ENCODE results near the gene ARHGEF3.

Gene ARHGEF3

GRCh38 chr3:56801662-56802377 lies at the start of gene ARHGEF3:
Gene ARHGEF3, minus strand, starts transcription at chr3:56801949. Its CDS starts 151 bp downstream, at chr3:56801798.
- ATAC-seq (peak; percentile 88), DNase-seq (peak; percentile 91)

- DNase-seq (no peak), ATAC-seq (no peak)
These were observed 47.9 kb upstream of the ARHGEF3 start for GRCh38 chr3:56849698-56850097.

GRCh38 chr3:56845505-56845904 lies 43.8 kb upstream of the ARHGEF3 start:
- ATAC-seq: no peak

GRCh38 chr3:56844536-56844935 lies 42.8 kb upstream of the ARHGEF3 start:
- no peak for ATAC-seq

More at GRCh38 chr3:56845505-56845904, 43.8 kb upstream of the ARHGEF3 start:
- no peak for DNase-seq

GRCh38 chr3:56839784-56840715 lies 38.3 kb upstream of the ARHGEF3 start:
- no peak for ATAC-seq
- DNase-seq: no peak

More at GRCh38 chr3:56844536-56844935, 42.8 kb upstream of the ARHGEF3 start:
- DNase-seq: no peak

GRCh38 chr3:56838448-56838847 lies 36.7 kb upstream of the ARHGEF3 start:
- ATAC-seq (no peak), DNase-seq (no peak)

- ATAC-seq: no peak
- no peak for DNase-seq
These were observed 35.6 kb upstream of the ARHGEF3 start for GRCh38 chr3:56837196-56837955.

- DNase-seq (no peak), ATAC-seq (no peak)
These were observed 34.8 kb upstream of the ARHGEF3 start for GRCh38 chr3:56836276-56837163.

- no peak for ATAC-seq
- no peak for DNase-seq
These were observed 34.0 kb upstream of the ARHGEF3 start for GRCh38 chr3:56835650-56836227.

- no peak for DNase-seq
- ATAC-seq: no peak
These were observed 31.8 kb upstream of the ARHGEF3 start for GRCh38 chr3:56833536-56833935.

GRCh38 chr3:56833022-56833421 lies 31.3 kb upstream of the ARHGEF3 start:
- DNase-seq (no peak), ATAC-seq (no peak)

GRCh38 chr3:56831572-56831971 lies 29.8 kb upstream of the ARHGEF3 start:
- no peak for ATAC-seq

GRCh38 chr3:56830884-56831283 lies 29.1 kb upstream of the ARHGEF3 start:
- ATAC-seq (no peak), DNase-seq (no peak)

More at GRCh38 chr3:56831572-56831971, 29.8 kb upstream of the ARHGEF3 start:
- no peak for DNase-seq

- DNase-seq (no peak), ATAC-seq (no peak)
These were observed 27.8 kb upstream of the ARHGEF3 start for GRCh38 chr3:56829533-56829932.

- ATAC-seq (peak; percentile 67), DNase-seq (no peak)
These were observed 25.3 kb upstream of the ARHGEF3 start for GRCh38 chr3:56826831-56827722.

- no peak for ATAC-seq
- DNase-seq: no peak
These were observed 24.1 kb upstream of the ARHGEF3 start for GRCh38 chr3:56825567-56826438.

- ATAC-seq (peak; percentile 40), DNase-seq (no peak)
These were observed 22.4 kb upstream of the ARHGEF3 start for GRCh38 chr3:56823984-56824703.

GRCh38 chr3:56823421-56823926 lies 21.7 kb upstream of the ARHGEF3 start:
- ATAC-seq: no peak

More at GRCh38 chr3:56823421-56823926, 21.7 kb upstream of the ARHGEF3 start:
- DNase-seq: no peak
